Left colon (tissue), 2 donors: ENCODE results near the gene PRSS27. TPM values are rescaled to one million over a fixed set of nuclear protein-coding genes. Genes with fewer than 3 reads are reported as not detected.
"Not testable (repeated sequence)": the region's sequence is repeated elsewhere in the genome, so short reads cannot be mapped to it uniquely, and the experiment has no call there.

Experiments used
- ATAC-seq: fragments of 200-7000 bp; cut with Tn5 transposase; one replicate; pipeline ENCODE4 v1.9.1; 2020; ENCODE audit warnings: mild to moderate bottlenecking, moderate library complexity
- DNase-seq, 2 donors: peaks; one replicate each; pipeline ENCODE4 v3.0.0-alpha.2; 2020
- intact Hi-C, 2 donors: fragments of 100-400 bp; cut with DNase I in 1 of 2; cut with micrococcal nuclease in 1 of 2; formaldehyde crosslinking; loops; one replicate each; pipeline versions ENCODE4 v1.11.2 to v1.14.0; 2022; cut with DNase I, micrococcal nuclease
- total RNA-seq, 2 donors: library from RNA; stranded (reverse); fragmentation: NEBNext Ultra II Directional; extraction: Animal tissue kit (Norgen Biotek cat#: 25700); gene quantifications; one replicate each; pipeline ENCODE4 v1.2.1, GENCODE V29; 2021
- donor health status: DM: no; HTN: no; CAD: no.
- donor health status: DM: yes; HTN: yes; CAD: no.

PRSS27 gene
- total RNA-seq, 2 donors from 2014 or later, result 0.34 to 0.76 TPM

GRCh38 chr16:2669587-2669986 is 50.4 kb downstream of the PRSS27 start:
- DNase-seq, intact Hi-C loops, ATAC-seq: not testable (repeated sequence)

DNA sequence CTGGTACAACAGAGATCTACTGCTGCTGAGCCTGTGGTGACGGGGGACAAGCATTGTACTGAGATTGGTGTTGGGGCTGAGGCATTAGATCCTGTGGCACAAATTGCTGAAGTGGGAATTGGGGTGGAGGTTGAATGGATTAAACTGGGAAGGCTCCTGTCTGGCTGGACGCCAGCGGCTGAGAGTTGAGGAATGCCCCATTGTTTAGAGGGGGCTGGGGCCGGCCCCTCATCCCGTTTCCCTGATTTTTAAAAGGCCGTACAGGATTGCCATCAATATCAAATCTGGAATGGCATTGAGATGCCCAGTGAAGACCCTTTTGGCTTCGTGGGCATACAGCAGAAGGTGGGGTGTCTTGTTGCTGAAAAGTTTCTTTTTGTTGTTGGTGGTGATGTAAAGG is 53.4 kb downstream of the PRSS27 start:
- DNase-seq, ATAC-seq, intact Hi-C loops: not testable (repeated sequence)

GRCh38 chr16:2664574-2664982 is 55.4 kb downstream of the PRSS27 start:
- DNase-seq, result no peak
- intact Hi-C loops, result no loop called here
- peak; percentile 13 for ATAC-seq

GRCh38 chr16:2663553-2664546 is 56.2 kb downstream of the PRSS27 start:
- ATAC-seq (peak; percentile 72), DNase-seq (peak in 1 of 2 donors; percentile 45)
- intact Hi-C loops, result no loop called here

Other genes starting within 250 kb of the PRSS27 start
- gene NTN3, start 248.9 kb downstream of the PRSS27 start, total RNA-seq, result not detected
- 10 to 100 TPM in 1 of 2 donors, 1 to 10 TPM in 1; 8.9 to 11.1 TPM for gene TBC1D24, start 245.1 kb downstream of the PRSS27 start, total RNA-seq
- 100 to 1,000 TPM; 218 to 230 TPM for gene ATP6V0C, start 206.3 kb downstream of the PRSS27 start, total RNA-seq
- 10 to 100 TPM; 31.5 to 31.7 TPM for gene AMDHD2, start 199.9 kb downstream of the PRSS27 start, total RNA-seq
- under 1 TPM; 0.70 TPM for gene CEMP1, start 188.8 kb downstream of the PRSS27 start, total RNA-seq
- gene PDPK1, start 182.2 kb downstream of the PRSS27 start, total RNA-seq, result 10 to 100 TPM; 71.1 to 77.4 TPM
- 10 to 100 TPM; 49.3 to 79.6 TPM for gene KCTD5, start 37.7 kb downstream of the PRSS27 start, total RNA-seq
- 100 to 1,000 TPM; 476 to 593 TPM for gene SRRM2, start 32.4 kb upstream of the PRSS27 start, total RNA-seq
- gene ELOB, start 57.1 kb upstream of the PRSS27 start, total RNA-seq, result 100 to 1,000 TPM; 209 to 336 TPM
- not detected for gene PRSS33, start 67.3 kb upstream of the PRSS27 start, total RNA-seq
- not detected for gene PRSS41, start 78.2 kb upstream of the PRSS27 start, total RNA-seq
- 1 to 10 TPM; 1.7 to 6.4 TPM for gene PRSS21, start 97.0 kb upstream of the PRSS27 start, total RNA-seq
- 10 to 100 TPM; 40.9 to 50.0 TPM for gene ZG16B, start 110.1 kb upstream of the PRSS27 start, total RNA-seq
- 10 to 100 TPM in 1 of 2 donors, under 1 TPM in 1; 0.78 to 12.9 TPM for gene PRSS22, start 137.9 kb upstream of the PRSS27 start, total RNA-seq
- gene FLYWCH2, start 163.0 kb upstream of the PRSS27 start, total RNA-seq, result 10 to 100 TPM; 20.7 to 30.8 TPM
- gene FLYWCH1, start 191.7 kb upstream of the PRSS27 start, total RNA-seq, result 10 to 100 TPM; 23.0 to 27.3 TPM
- 1 to 10 TPM in 1 of 2 donors, under 1 TPM in 1; 0.89 to 1.1 TPM for gene KREMEN2, start 244.1 kb upstream of the PRSS27 start, total RNA-seq
- 10 to 100 TPM in 1 of 2 donors, 1 to 10 TPM in 1; 8.7 to 12.7 TPM for gene PAQR4, start 249.1 kb upstream of the PRSS27 start, total RNA-seq